NOMO-1 treated with dmso at 0.1 percent for 144 hours (cell line): Measurements from ENCODE around the gene GIPC1.
A peak's percentile ranks its signal among the peaks of the same experiment; 100 is the strongest.
"Not testable (repeated sequence)": the region's sequence is repeated elsewhere in the genome, so short reads cannot be mapped to it uniquely, and the experiment has no call there.

Source experiments
- DNase-seq: peaks from one replicate; lab custom pipeline; 2025; ENCODE audit not compliant: unreplicated experiment; lab: John Stamatoyannopoulos, UW

GIPC1 gene

DNA sequence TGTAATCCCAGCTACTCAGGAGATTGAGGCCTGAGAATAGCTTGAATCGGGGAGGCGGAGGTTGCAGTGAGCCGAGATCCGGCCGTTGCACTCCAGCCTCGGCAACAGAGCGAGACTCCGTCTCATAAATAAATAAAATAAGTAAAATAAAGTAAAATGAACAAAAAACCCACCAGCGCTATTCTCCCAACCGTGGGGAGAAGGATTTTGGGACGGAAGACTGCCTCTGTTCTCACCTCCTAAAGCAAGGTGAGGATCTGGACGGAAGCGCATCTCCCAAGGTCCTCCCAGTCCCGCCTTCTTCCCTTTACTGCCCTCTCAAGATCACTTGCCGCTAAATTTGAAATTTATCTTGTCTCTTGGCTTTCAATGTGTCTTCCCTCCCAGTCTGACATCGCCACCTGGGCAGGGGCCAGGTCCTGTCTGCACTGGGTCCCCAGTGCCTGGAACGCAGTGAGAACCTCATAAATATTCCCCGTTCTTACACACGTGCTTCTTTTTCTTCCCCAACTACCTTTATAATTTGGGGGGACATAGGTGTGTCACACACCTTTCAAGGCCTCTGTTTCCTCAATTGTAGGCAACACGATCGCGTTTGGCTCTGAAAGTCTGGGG lies 23.4 kb upstream of the GIPC1 start:
- no peak for DNase-seq

GRCh38 chr19:14517840-14518505 lies 22.0 kb upstream of the GIPC1 start, which contains the start of gene DNAJB1:
TSS of gene DNAJB1 (minus strand) at chr19:14518397. CDS start at chr19:14518349, 48 bp downstream.
- DNase-seq = peak; percentile 64

DNA sequence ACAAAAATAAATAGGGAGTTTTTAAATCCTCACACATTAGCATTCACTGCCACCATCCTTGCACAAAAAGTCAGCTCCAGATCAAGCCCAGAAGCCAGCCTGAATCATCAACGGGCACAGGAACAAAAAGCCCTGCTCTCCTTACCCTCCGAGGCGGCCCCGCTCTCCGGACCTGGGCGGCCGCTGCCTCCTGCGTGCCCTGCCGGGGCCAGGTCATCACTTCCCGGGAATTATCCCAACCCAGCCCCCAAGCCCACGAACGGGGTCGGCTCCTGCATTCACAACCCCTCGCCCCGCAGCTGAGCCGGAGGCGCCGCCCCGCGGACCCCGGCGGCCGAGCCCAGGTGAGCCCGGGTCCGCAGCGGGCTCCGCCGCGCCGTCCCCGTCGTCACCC lies 21.5 kb upstream of the GIPC1 start:
- no peak for DNase-seq

DNA sequence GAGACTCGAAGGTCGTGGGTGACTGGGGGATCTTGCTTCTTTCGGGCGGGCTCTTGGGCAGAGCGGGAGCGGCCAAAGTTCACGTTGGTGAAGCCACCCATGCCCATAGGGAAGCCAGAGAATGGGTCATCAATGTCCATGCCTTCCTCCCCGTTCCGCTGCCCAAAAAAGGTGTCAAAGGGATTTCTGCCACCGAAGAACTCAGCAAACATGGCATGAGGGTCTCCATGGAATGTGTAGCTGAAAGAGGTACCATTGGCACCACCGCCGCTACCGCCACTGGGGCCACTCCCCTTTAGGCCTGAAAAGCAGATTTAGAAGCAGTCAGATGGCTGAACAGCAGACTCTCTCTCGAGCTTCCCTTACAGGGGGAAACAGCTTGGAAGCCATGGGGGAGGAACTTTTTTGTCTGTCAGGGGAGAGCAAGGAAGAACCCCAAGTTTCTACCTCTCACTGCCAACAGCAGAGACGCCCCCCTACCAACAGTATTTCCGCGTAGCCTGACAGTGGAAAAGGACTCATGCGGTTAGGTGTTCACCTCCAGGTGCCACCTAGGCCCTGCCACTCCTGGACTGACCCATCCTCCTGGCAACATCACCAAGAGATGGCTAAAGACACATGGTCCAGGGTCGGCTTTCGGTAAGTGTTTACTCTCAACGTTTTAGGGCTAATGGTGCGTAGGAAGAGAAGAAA lies 21.0 kb upstream of the GIPC1 start:
- DNase-seq = no peak

GRCh38 chr19:14516048-14516534 lies 20.2 kb upstream of the GIPC1 start:
- DNase-seq = no peak

GRCh38 chr19:14515501-14516047 lies 19.6 kb upstream of the GIPC1 start:
- DNase-seq = no peak

- no peak for DNase-seq
Observed at GRCh38 chr19:14514215-14514863, 18.4 kb upstream of the GIPC1 start.

- no peak for DNase-seq
Observed at GRCh38 chr19:14512406-14512961, 16.6 kb upstream of the GIPC1 start.

DNA sequence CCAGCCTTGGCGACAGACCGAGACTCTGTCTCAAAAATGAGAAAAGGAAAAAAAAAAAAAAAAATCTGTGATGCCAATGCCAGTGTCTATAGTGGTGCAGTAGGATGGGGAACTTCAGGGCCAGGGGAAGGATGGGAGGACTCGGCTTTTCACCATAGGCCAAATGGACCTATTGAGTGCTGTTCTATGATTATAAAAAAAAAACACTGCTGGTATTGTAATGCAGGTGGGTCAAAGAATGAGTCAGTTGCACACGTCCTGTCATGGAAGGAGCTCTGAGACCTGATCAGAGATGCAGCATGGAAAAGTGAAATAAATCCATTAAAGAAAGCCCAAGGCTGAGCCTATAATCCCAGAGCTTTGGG lies 15.3 kb upstream of the GIPC1 start:
- DNase-seq = no peak

DNA sequence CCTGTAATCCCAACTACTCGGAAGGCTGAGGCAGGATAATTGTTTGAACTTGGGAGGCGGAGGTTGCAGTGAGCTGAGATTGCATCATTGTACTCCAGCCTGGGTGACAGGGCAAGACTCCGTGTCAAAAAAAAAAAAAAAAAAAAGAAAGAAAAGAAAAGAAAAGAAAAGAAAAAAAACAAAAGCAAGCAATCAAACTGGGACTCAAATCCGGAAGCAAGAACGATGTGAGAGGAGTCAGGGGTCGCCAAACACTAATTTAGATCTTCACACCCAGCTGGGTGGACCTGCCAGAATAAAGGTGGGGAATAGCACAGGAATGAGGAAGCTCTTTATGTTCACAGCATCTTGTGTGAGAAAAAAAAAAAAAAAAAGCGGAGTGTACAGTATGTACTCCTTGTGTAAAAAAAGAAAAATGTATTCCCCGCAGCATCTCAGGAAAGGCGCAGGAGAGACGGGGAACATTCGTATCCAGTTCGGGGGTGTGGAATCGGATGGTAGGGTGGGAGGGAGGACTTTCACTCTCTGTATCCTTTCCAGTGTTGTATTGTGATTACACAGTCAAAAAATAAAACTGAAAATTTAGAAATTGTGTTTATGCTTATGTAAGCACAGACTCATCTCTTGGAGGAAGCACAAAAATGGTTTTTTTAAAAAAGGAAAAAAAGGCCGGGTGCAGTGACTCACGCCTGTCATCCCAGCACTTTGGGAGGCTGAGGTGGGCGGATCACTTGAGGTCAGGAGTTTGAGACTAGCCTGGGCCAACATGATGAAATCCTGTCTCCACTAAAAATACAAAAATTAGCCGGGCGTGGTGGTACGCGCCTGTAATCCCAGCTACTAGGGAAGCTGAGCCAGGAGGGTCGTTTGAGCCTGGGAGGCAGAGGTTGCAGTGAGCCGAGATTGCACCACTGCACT lies 14.6 kb upstream of the GIPC1 start:
- DNase-seq = peak; percentile 57

DNA sequence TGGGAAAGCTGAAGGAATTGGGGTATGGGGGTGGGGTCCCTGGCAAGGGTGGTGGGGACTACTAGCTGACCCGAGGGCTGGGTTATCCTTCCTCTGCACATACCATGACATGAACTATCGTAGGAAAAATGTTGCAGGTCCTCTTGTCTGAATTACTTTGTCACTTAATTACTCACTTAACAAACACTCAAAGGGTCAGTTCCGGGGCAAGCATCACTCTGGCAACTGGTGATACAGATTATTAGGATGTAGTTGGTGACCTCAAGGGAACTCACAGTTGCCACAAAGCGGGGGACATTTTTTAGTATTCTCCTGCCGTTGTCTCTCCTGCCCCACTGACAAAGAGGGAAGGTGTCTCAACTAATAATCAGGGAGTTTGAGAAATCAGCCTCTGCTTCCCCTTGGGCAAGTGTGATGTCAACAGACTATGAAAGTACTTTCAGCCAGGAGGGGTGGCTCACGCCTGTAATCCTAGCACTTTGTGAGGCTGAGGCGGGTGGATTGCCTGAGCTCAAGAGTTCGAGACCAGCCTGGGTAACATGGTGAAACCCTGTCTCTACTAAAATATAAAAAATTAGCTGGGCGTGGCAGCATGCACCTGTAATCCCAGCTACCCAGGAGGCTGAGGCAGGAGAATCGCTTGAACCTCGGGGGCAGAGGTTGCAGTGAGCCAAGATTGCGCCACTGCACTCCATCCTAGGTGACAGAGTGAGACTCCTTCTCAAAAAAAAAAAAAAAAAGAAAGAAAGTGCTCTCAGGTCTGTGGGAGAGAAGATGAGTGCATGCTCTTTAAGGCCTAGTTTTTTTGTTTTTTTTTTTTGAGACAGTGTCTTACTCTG lies 12.0 kb upstream of the GIPC1 start:
- peak; percentile 37 for DNase-seq

- DNase-seq = peak; percentile 13
Observed at GRCh38 chr19:14505488-14506239, 9.7 kb upstream of the GIPC1 start.

DNA sequence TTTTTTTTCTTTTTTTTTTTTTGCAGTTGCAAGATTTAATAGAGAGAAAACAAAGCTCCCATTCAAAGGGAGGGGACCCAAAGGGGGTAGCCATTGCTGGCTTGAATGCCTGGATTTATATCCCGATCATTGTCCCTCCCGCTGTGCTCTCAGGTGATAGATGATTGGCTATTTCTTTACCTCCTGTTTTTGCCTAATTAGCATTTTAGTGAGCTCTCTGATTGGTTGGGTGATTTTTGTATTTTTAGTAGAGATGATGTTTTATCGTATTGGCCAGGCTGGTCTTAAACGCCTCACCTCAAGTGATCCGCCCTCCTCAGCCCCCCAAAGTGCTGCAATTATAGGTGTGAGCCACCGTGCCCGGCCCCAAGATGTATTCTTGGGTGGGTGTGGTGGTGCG lies 8.6 kb upstream of the GIPC1 start:
- DNase-seq = not testable (repeated sequence)

DNA sequence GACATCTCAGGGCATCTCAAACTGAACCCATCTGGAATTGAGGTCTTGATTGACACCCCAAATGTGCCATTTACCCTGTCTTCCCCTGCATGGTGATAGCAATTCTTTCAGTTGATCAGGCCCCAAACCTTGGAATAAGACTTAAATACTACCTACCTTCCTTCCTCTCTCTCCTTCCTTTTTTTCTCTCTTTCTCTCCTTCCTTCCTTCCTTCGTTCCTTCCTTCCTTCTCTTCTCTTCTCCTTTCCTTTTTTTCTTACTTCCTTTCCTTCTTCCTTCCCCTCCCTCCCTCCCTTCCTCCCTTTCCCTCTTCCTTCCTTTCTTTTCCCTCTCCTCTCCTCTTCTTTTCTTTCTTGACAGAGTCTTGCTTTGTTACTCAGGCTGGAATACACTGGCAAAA lies 7.4 kb upstream of the GIPC1 start:
- DNase-seq = no peak

DNA sequence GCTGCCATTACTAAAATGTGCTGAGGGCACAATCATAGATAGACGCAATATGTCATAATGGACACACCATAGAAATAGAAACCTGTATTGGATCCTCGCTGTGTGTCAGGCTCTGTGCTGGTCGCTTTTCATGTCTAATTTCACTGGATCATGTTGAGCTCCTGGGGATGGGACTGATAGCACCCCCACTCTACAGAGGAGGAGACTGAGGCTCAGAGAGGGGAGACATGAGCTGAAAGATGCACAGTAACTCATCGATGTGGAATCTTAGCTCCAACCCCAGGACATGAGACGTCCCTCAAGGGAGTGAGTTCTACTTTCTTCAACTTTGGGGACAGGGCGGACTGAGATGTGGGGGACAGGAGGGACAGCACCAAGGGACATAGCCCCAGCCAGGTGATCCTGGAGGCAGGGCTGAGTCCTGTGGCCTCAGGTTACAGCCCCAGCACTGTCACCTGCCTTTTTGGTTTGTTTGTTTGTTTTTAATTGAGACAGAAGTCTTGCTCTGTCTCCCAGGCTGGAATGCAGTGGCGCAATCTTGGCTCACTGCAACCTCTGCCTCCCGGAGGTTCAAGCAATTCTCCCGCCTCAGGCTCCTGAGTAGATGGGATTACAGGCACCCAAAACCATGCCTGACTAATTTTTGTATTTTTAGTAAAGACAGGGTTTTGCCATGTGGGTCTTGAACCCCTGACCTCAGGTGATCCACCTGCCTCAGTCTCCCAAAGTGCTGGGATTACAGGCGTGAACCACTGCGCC lies 6.6 kb upstream of the GIPC1 start:
- DNase-seq = no peak

- no peak for DNase-seq
Observed at GRCh38 chr19:14497228-14497921, 1.4 kb upstream of the GIPC1 start.

- no peak for DNase-seq
Observed at GRCh38 chr19:14496834-14497227, 904 bp upstream of the GIPC1 start.
